ENCODE data around the gene INTS2.

The INTS2 gene

DNA sequence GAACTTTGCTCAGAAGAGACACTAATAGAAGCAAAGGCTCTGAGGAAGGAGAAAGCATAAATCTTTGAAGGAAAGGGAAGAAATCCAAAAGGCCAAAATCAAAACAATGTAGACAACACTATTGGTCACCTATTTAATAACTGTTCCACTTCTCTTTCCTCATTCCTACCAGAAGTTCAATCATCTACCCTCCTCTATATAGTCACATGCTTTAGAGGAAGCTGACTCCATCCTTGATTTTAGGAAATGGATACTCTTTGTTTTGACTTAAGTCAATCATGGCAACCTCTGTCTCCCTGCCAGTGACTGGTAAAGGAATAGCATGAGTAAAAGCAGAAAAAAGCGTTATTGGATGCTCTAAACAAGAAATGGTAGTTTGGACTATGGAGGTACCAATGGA is 71.7 kb downstream of the INTS2 start:
- TF ChIP-seq, protein P1, sequence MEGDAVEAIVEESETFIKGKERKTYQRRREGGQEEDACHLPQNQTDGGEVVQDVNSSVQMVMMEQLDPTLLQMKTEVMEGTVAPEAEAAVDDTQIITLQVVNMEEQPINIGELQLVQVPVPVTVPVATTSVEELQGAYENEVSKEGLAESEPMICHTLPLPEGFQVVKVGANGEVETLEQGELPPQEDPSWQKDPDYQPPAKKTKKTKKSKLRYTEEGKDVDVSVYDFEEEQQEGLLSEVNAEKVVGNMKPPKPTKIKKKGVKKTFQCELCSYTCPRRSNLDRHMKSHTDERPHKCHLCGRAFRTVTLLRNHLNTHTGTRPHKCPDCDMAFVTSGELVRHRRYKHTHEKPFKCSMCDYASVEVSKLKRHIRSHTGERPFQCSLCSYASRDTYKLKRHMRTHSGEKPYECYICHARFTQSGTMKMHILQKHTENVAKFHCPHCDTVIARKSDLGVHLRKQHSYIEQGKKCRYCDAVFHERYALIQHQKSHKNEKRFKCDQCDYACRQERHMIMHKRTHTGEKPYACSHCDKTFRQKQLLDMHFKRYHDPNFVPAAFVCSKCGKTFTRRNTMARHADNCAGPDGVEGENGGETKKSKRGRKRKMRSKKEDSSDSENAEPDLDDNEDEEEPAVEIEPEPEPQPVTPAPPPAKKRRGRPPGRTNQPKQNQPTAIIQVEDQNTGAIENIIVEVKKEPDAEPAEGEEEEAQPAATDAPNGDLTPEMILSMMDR (IDR thresholded peaks at IDR 0.05; ENCODE audit: control extremely low read depth, extremely low read depth, low read depth, missing control alignments), result no peak
- CTCF ChIA-PET, result interaction anchor here (1.0 kb wide), 1 partner anchor 13 kb away, joined by 4 read pairs; no protein-coding TSS in a partner anchor
- POLR2A ChIA-PET, result interaction anchor here (0.6 to 0.7 kb wide), 2 partner anchors 75 to 209 kb away, joined by 4 to 6 read pairs; no protein-coding TSS in a partner anchor
- DNase-seq (ENCODE audit: extremely low spot score), result no peak

DNA sequence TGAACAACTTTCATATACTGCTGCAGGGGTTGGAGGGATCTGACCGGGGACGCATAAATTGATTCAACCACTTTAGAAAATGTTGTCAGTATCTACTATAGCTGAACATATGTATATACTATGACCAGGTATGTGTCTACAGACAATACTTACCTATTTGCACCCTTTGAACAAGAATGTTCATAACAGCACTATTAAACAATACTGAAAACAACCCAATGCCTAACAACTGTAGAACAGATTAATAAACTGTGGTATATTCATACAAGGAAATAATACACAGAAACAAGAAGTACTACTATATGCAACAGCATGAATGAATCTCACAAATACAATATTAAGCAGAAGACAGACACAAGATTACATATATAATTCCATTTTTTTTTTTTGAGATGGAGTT is 74.9 kb downstream of the INTS2 start:
- CTCF ChIA-PET, result interaction anchor here (2.1 kb wide), 1 partner anchor 10 kb away, joined by 7 read pairs; no protein-coding TSS in a partner anchor
- POLR2A ChIA-PET, result no interaction called here
- TF ChIP-seq, protein P1 (IDR thresholded peaks at IDR 0.05; ENCODE audit: control extremely low read depth, extremely low read depth, low read depth, missing control alignments), result no peak
- no peak for DNase-seq (ENCODE audit: extremely low spot score)

DNA sequence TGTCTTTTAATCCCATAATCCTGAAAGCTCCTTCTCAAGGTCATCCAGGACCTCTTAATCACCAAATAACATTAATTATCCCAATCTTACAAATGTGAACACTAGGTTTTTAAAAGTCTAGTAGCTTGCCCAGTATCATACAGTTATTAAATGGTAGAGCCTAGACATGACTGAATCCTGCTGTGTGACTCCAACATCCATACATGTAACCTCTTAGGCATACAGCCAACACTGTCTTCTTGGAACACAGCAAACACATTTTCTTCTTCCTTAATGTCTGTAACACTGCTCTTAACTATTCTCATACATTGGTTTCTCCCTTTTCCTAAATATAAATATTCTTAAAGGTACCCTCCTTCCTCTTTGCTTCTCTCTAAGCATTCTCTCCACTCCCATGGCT is 78.1 kb downstream of the INTS2 start:
- CTCF ChIA-PET, result interaction anchor here (1.0 to 1.6 kb wide), 3 partner anchors 12 to 260 kb away, joined by 3 to 6 read pairs (median 4); no protein-coding TSS in a partner anchor
- TF ChIP-seq, protein P1 (IDR thresholded peaks at IDR 0.05; ENCODE audit: control extremely low read depth, extremely low read depth, low read depth, missing control alignments), result no peak
- POLR2A ChIA-PET, result no interaction called here
- DNase-seq (ENCODE audit: extremely low spot score), result no peak

DNA sequence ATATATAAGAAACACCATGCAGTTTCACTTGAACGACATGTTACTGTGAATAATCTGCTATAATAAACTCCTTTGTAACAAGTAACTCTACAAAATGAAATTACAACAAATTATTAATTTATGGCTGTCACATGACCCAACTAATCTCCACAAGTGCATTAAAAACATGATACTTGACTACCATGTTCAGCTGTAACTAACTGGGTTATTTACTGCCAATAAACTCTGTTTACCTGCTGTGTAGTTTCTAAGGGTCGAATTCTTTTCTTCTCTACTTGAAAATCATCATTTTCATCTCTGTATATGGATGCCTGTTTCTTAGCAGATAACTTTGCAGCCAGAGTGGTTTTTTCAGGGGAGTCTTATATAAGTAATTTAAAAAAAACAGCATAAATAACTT is 78.9 kb downstream of the INTS2 start:
- CTCF ChIA-PET, result interaction anchor here (1.0 to 1.2 kb wide), 2 partner anchors 13 to 214 kb away, joined by 3 to 4 read pairs; no protein-coding TSS in a partner anchor
- POLR2A ChIA-PET, result no interaction called here
- TF ChIP-seq, protein P1 (IDR thresholded peaks at IDR 0.05; ENCODE audit: control extremely low read depth, extremely low read depth, low read depth, missing control alignments), result no peak
- DNase-seq (ENCODE audit: extremely low spot score), result no peak

DNA sequence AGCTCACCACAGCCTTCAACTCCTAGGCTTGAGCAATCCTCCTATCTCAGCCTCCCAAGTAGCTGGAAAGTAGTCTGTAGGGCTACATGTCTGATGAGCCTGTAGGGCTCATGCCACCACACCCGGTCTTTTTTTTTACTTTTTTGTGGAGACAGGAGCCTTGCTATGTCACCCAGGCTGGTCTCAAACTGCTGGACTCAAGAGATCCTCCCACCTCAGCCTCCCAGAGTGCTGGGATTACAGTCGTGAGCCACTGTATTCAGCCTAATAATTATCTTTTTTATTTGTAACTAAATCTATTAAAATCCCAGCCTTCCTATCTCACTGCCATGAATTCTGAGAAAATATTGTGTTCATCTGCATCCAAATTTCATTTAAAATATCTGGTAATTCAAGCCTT is 79.5 kb downstream of the INTS2 start:
- ChIA-PET POLR2A (no interaction called here), CTCF (no interaction called here)
- TF ChIP-seq, protein P1 (IDR thresholded peaks at IDR 0.05; ENCODE audit: control extremely low read depth, extremely low read depth, low read depth, missing control alignments), result no peak
- no peak for DNase-seq (ENCODE audit: extremely low spot score)

DNA sequence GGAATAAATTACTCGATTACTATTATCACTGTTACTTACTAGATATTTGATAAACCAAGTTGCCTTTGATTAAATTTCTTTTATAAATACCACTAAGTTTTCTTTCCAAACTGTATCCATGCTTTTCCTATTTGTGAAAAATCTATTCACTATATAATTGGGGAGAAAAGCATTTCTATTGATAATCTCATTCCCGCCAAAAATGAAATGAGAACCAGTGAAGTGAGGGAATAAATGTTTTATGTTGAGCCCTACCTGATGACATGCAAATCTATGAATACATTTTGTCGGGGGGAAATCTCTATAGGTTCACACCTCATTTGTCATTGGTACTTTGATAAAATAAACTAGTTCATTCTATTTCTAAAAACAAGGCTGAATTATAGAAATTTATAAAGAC is 80.1 kb downstream of the INTS2 start:
- CTCF ChIA-PET, result no interaction called here
- POLR2A ChIA-PET, result no interaction called here
- TF ChIP-seq, protein P1 (IDR thresholded peaks at IDR 0.05; ENCODE audit: control extremely low read depth, extremely low read depth, low read depth, missing control alignments), result no peak
- no peak for DNase-seq (ENCODE audit: extremely low spot score)

Data from GM10248 (cell line).